K562 (cell line): Measurements from ENCODE around the gene BHLHE40. TPM values are rescaled to one million over a fixed set of nuclear protein-coding genes. Genes with fewer than 3 reads are reported as not detected.

ENCODE experiments used
- BDP1 ChIP-seq: IDR thresholded peaks from 3 replicates; pipeline ENCODE4 v1.6.1; 2011; ENCODE audit not compliant: insufficient read length, insufficient read depth
- CBX2 ChIP-seq: fragments of 200-600 bp; sonication (generic); IDR thresholded peaks from one replicate; pipeline ENCODE4 v1.6.1; 2012; ENCODE audit warnings: mild to moderate bottlenecking, low read length, inconsistent platforms; ENCODE audit not compliant: insufficient read depth, poor library complexity, severe bottlenecking
- CBX5 ChIP-seq: IDR thresholded peaks from 2 replicates; pipeline ENCODE4 v1.6.1; 2014; ENCODE audit warnings: low read depth, borderline replicate concordance
- CBX8 ChIP-seq: fragments of 200-600 bp; sonication (generic); IDR thresholded peaks from 2 replicates; pipeline ENCODE4 v1.6.1; 2012; ENCODE audit warnings: borderline replicate concordance, mixed run types, low read depth, mild to moderate bottlenecking, moderate library complexity, mixed read lengths, low read length, control low read depth, inconsistent platforms; ENCODE audit not compliant: poor library complexity, severe bottlenecking; ENCODE audit errors: extremely low read depth
- CTCF ChIP-seq, 3 experiments: IDR thresholded peaks in 2 of 3; conservative IDR thresholded peaks in 1 of 3; 2 replicates each; pipeline ENCODE4 v1.5.1; 2011 to 2012; ENCODE audit warnings: low read length in 3 of 3, mild to moderate bottlenecking in 3 of 3, control low read depth in 2 of 3, improper control_type of control experiment in 1 of 3, inconsistent platforms in 1 of 3, low read depth in 1 of 3, mixed read lengths in 1 of 3, moderate library complexity in 1 of 3; ENCODE audit not compliant: insufficient read depth in 2 of 3
- DPF2 ChIP-seq: fragments of 450-650 bp; IDR thresholded peaks from 2 replicates; pipeline ENCODE4 v1.6.1; 2016
- EP300 ChIP-seq: IDR thresholded peaks from 2 replicates; pipeline ENCODE4 v1.6.1; 2012; ENCODE audit warnings: low read length, improper control_type of control experiment
- EZH2 ChIP-seq: IDR thresholded peaks from 2 replicates; pipeline ENCODE4 v1.6.1; 2012; ENCODE audit warnings: low read depth, mild to moderate bottlenecking, inconsistent platforms, low read length, borderline replicate concordance
- IRF2 ChIP-seq: sonication (generic); formaldehyde crosslinking; IDR thresholded peaks from 2 replicates; pipeline ENCODE4 v1.8.1; 2022; ENCODE audit warnings: mild to moderate bottlenecking, missing genetic modification reagents
- JUN ChIP-seq, 2 experiments: sonication (generic) in 1 of 2; formaldehyde crosslinking in 1 of 2; IDR thresholded peaks; 2 replicates each; pipeline versions ENCODE4 v1.6.1 to v1.8.0; 2012 to 2022; ENCODE audit warnings: borderline replicate concordance in 2 of 2, mild to moderate bottlenecking in 2 of 2, improper control_type of control experiment in 1 of 2, low read depth in 1 of 2, low read length in 1 of 2, missing genetic modification reagents in 1 of 2
- SMAD2 ChIP-seq: fragments of 150-350 bp; IDR thresholded peaks from 2 replicates; pipeline ENCODE4 v1.6.1; 2014; ENCODE audit warnings: low read depth, mild to moderate bottlenecking, low read length
- SMARCA4 ChIP-seq: fragments of 450-650 bp; IDR thresholded peaks from 2 replicates; pipeline ENCODE4 v1.6.1; 2016
- SREBF2 ChIP-seq: sonication (generic); formaldehyde crosslinking; IDR thresholded peaks from 2 replicates; pipeline ENCODE4 v1.4.0; 2020; ENCODE audit warnings: mild to moderate bottlenecking, missing genetic modification reagents
- U2AF1 ChIP-seq: fragments of 200-400 bp; formaldehyde crosslinking; optimal IDR thresholded peaks from 2 replicates; pipeline ENCODE3; 2017; ENCODE audit warnings: mild to moderate bottlenecking, low read depth, low read length, moderate library complexity
- ZC3H4 ChIP-seq: sonication (generic); formaldehyde crosslinking; IDR thresholded peaks from 2 replicates; pipeline ENCODE4 v1.9.0; 2021; ENCODE audit warnings: missing genetic modification reagents, borderline replicate concordance
- ZNF143 ChIP-seq: sonication (generic); formaldehyde crosslinking; IDR thresholded peaks from 2 replicates; pipeline ENCODE4 v1.9.0; 2022; ENCODE audit warnings: mild to moderate bottlenecking, missing genetic modification reagents
- ZNF41 ChIP-seq: fragments of 250-450 bp; sonication (Bioruptor Pico); conservative IDR thresholded peaks from 2 replicates; pipeline ENCODE4 v1.4.0; 2020; ENCODE audit warnings: mild to moderate bottlenecking
- ZNF431 ChIP-seq: sonication (generic); formaldehyde crosslinking; IDR thresholded peaks from 2 replicates; pipeline ENCODE4 v1.8.0; 2022; ENCODE audit warnings: mild to moderate bottlenecking, missing genetic modification reagents
- ZNF668 ChIP-seq: fragments of 250-450 bp; sonication (Bioruptor Pico); IDR thresholded peaks from 2 replicates; pipeline ENCODE4 v1.8.0; 2022; ENCODE audit warnings: mild to moderate bottlenecking, inconsistent platforms
- ZNF780A ChIP-seq: fragments of 250-450 bp; sonication (Bioruptor Pico); IDR thresholded peaks from 2 replicates; pipeline ENCODE4 v1.5.0; 2021; ENCODE audit warnings: mild to moderate bottlenecking
- ZNF830 ChIP-seq: fragments of 250-450 bp; sonication (Bioruptor Pico); IDR thresholded peaks from 2 replicates; pipeline ENCODE4 v1.5.0; 2021; ENCODE audit warnings: mild to moderate bottlenecking
- polyA plus RNA-seq, 8 experiments: library from polyadenylated mRNA; depleted of rRNA in 4 of 8; stranded (reverse) in 5 of 8; unstranded in 3 of 8; fragments of >200 nt; fragmentation: Nextera tagmentation in 2 of 8; fragmentation: Illumina TruSeq in 1 of 8; extraction: Ambion mirVana in 2 of 8; extraction: Trizol in 1 of 8; gene quantifications; 2 replicates each; pipeline versions ENCODE4 v1.2.1 to v1.2.3, GENCODE V29; 2011 to 2014; ENCODE audit warnings: inconsistent platforms in 1 of 8, missing spikeins in 1 of 8
- total RNA-seq, 7 experiments: library from RNA; depleted of rRNA in 6 of 7; stranded (reverse); fragments of >200 nt in 6 of 7; fragmentation: Illumina TruSeq in 2 of 7; extraction: Trizol in 2 of 7; gene quantifications; 2 replicates each; pipeline versions ENCODE4 v1.2.1 to v1.2.3, GENCODE V29; 2011 to 2021; ENCODE audit warnings: low replicate concordance in 1 of 7
- TF ChIP-seq, protein P1 (sequence below): IDR thresholded peaks from 3 replicates; pipeline ENCODE4 v1.6.1; 2011; ENCODE audit warnings: borderline replicate concordance, mild to moderate bottlenecking, moderate library complexity; ENCODE audit not compliant: insufficient read length; ENCODE audit errors: extremely low read depth

BHLHE40 gene
- total and polyA plus RNA-seq, 9 of the 15 experiments (the other 6 are each of a cell fraction or from before 2014, with no cell fraction given) = 12.0 to 83.9 (median 31.4) TPM

DNA sequence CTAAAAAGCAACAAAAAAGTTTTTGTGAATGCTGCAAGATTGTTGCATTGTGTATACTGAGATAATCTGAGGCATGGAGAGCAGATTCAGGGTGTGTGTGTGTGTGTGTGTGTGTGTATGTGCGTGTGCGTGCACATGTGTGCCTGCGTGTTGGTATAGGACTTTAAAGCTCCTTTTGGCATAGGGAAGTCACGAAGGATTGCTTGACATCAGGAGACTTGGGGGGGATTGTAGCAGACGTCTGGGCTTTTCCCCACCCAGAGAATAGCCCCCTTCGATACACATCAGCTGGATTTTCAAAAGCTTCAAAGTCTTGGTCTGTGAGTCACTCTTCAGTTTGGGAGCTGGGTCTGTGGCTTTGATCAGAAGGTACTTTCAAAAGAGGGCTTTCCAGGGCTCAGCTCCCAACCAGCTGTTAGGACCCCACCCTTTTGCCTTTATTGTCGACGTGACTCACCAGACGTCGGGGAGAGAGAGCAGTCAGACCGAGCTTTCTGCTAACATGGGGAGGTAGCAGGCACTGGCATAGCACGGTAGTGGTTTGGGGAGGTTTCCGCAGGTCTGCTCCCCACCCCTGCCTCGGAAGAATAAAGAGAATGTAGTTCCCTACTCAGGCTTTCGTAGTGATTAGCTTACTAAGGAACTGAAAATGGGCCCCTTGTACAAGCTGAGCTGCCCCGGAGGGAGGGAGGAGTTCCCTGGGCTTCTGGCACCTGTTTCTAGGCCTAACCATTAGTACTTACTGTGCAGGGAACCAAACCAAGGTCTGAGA, 4.7 kb downstream of the BHLHE40 start (continued):
- TF ChIP-seq CBX5 (no peak), CBX2 (no peak), BDP1 (no peak), U2AF1 (no peak), CTCF (IDR thresholded peaks at IDR 0.05 in 2 of 3, conservative IDR thresholded peaks at IDR 0.05 in 1 of 3; ENCODE audit: insufficient read depth in 2 of 3, low read depth in 1 of 3, low read length in 3 of 3) (no peak), IRF2 (CRISPR knock-in tag) (no peak), ZNF668 (CRISPR knock-in tag) (no peak), SMAD2 (no peak), ZNF830 (CRISPR knock-in tag) (no peak), SMARCA4 (peak; percentile 46; the same call in 1 of the 2 replicates), JUN (IDR thresholded peaks at IDR 0.05; ENCODE audit: borderline replicate concordance, low read depth, low read length) (no peak), JUN (CRISPR knock-in tag; IDR thresholded peaks at IDR 0.05; ENCODE audit: borderline replicate concordance) (no peak), DPF2 (peak; percentile 78), CBX8 (no peak), EP300 (peak; percentile 15; the same call in 1 of the 2 replicates), SREBF2 (no peak), ZNF780A (CRISPR knock-in tag) (no peak), ZNF431 (CRISPR knock-in tag) (no peak), ZNF143 (CRISPR knock-in tag) (0 out of 2 replicates have a peak, but pooled peaks have one; percentile 17), ZC3H4 (CRISPR knock-in tag) (no peak), ZNF41 (no peak), EZH2 (no peak)
- TF ChIP-seq, protein P1, sequence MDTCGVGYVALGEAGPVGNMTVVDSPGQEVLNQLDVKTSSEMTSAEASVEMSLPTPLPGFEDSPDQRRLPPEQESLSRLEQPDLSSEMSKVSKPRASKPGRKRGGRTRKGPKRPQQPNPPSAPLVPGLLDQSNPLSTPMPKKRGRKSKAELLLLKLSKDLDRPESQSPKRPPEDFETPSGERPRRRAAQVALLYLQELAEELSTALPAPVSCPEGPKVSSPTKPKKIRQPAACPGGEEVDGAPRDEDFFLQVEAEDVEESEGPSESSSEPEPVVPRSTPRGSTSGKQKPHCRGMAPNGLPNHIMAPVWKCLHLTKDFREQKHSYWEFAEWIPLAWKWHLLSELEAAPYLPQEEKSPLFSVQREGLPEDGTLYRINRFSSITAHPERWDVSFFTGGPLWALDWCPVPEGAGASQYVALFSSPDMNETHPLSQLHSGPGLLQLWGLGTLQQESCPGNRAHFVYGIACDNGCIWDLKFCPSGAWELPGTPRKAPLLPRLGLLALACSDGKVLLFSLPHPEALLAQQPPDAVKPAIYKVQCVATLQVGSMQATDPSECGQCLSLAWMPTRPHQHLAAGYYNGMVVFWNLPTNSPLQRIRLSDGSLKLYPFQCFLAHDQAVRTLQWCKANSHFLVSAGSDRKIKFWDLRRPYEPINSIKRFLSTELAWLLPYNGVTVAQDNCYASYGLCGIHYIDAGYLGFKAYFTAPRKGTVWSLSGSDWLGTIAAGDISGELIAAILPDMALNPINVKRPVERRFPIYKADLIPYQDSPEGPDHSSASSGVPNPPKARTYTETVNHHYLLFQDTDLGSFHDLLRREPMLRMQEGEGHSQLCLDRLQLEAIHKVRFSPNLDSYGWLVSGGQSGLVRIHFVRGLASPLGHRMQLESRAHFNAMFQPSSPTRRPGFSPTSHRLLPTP = no peak
